GM12891 (cell line): ENCODE results near the gene IGSF6.
"Not testable (repeated sequence)": the region's sequence is repeated elsewhere in the genome, so short reads cannot be mapped to it uniquely, and the experiment has no call there.

Experiments
- DNase-seq: peaks from one replicate; pipeline ENCODE4 v3.0.0; 2011; ENCODE audit warnings: low spot score; ENCODE audit not compliant: insufficient read length
- FAIRE-seq: peaks from 2 replicates; lab custom pipeline; 2011; peaks lifted over from hg19 to GRCh38; lab: Jason Lieb, UNC
- PAX5 ChIP-seq: IDR thresholded peaks from 2 replicates; pipeline ENCODE4 v1.6.1; 2011; ENCODE audit warnings: low read length, moderate library complexity, mild to moderate bottlenecking; ENCODE audit not compliant: insufficient read depth, severe bottlenecking
- POLR2A ChIP-seq: IDR thresholded peaks from 2 replicates; pipeline ENCODE4 v1.6.1; 2011; ENCODE audit warnings: low read depth, low read length, control low read depth
- POLR2AphosphoS5 ChIP-seq: IDR thresholded peaks from 2 replicates; pipeline ENCODE4 v1.6.1; 2011; ENCODE audit warnings: low read depth, low read length, control low read depth
- POU2F2 ChIP-seq: IDR thresholded peaks from 2 replicates; pipeline ENCODE4 v1.6.1; 2011; ENCODE audit warnings: low read depth, mild to moderate bottlenecking, control low read depth, low read length, moderate library complexity
- SPI1 ChIP-seq: IDR thresholded peaks from 2 replicates; pipeline ENCODE4 v1.6.1; 2011; ENCODE audit warnings: low read depth, low read length, control low read depth
- TAF1 ChIP-seq: IDR thresholded peaks from 2 replicates; pipeline ENCODE4 v1.6.1; 2011; ENCODE audit warnings: low read depth, low read length, control low read depth

Gene IGSF6

GRCh38 chr16:21642861-21643260, 9.5 kb downstream of the IGSF6 start:
- no peak for TF ChIP-seq PAX5
- TF ChIP-seq TAF1, result no peak
- no peak for TF ChIP-seq POLR2AphosphoS5
- no peak for TF ChIP-seq SPI1
- TF ChIP-seq POLR2A, result no peak
- no peak for TF ChIP-seq POU2F2
- DNase-seq (no peak), FAIRE-seq (no peak)

DNA sequence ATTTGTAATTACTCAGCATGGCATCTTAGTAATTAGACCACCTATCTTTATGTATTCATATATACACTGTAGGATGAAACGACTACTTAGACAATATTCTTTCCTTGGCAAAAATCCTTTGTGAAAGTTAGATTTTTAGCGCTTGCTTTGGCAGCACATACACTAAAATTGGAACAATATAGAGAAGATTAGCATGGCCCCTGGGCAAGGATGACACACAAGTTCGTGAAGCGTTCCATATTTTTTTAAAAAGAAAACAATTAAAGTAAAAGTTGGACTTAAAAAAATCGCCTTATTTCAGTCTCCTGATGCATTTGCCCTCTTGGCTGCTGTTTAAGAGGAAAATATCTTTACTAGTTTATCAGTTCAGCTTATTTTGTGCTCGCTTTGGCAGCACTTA, 10.5 kb downstream of the IGSF6 start:
- FAIRE-seq, result no peak
- no peak for DNase-seq

GRCh38 chr16:21639493-21639892, 12.9 kb downstream of the IGSF6 start:
- TF ChIP-seq PAX5, result no peak
- TF ChIP-seq POLR2AphosphoS5, result no peak
- no peak for TF ChIP-seq POLR2A
- no peak for TF ChIP-seq POU2F2
- no peak for TF ChIP-seq TAF1
- no peak for TF ChIP-seq SPI1
- FAIRE-seq (no peak), DNase-seq (no peak)

More for the DNA sequence above, 10.5 kb downstream of the IGSF6 start:
- TF ChIP-seq POLR2A (no peak), POLR2AphosphoS5 (no peak), TAF1 (no peak), SPI1 (no peak), PAX5 (no peak), POU2F2 (no peak)

DNA sequence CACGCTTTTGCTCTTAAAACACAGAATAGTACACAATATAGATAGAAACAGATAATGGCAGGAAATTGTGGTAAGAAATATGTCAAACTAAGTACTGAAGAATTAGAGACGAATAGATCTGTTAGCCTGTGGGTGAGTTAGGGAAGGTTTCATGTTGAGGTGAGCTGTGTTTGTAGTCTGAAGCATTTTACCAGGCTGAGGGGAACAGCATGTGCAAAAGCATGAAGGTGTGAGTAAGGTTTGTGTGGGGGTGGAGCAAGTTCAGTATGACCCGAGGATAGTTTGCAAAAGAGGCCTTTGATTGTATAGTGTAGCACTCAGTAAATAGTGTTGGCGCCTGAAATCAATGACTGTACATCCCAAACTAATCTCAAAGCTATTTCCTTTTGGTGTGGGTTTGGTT, 13.8 kb downstream of the IGSF6 start:
- FAIRE-seq, result no peak
- no peak for DNase-seq
- TF ChIP-seq POLR2A (no peak), POLR2AphosphoS5 (no peak), SPI1 (no peak), PAX5 (no peak), TAF1 (no peak), POU2F2 (no peak)

DNA sequence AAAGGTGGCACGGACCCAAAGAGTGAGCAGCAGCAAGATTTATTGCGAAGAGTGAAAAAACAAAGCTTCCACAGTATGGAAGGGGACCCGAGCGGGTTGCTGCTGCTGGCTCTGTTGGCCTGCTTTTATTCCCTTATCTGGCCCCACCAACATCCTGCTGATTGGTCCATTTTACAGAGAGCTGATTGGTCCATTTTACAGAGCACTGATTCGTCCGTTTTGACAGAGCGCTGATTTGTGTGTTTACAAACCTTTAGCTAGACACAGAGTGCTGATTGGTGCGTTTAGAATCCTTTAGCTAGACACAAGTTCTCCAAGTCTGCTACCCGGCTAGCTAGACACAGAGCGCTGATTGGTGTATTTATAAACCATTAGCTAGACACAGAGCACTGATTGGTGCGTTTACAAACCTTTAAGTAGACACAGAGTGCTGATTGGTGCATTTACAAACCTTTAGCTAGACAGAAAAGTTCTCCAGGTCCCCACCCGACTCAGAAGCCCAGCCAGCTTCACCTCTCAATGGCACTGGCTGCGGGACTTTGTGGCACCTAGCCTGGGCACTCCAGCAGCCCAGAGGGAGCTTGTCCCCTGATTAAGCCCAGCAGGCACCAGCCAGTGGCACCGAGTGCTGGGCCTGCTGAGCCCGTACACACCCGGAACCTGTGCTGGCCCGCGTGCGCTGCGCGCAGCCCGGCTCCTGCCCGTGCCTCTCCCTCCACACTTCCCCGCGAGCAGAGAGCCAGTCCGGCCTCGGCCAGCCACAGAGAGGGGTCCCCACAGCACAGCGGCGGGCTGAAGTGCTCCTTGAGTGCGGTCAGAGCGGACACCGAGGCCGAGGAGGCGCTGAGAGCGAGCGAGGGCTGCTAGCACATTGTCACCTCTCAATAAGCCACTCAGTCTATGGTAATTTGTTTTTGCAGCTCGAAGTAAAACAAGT, 15.1 kb downstream of the IGSF6 start:
- no peak for DNase-seq
- FAIRE-seq, result no peak
- TF ChIP-seq POLR2AphosphoS5 (no peak), TAF1 (no peak), POLR2A (no peak), POU2F2 (no peak), SPI1 (no peak), PAX5 (no peak)

DNA sequence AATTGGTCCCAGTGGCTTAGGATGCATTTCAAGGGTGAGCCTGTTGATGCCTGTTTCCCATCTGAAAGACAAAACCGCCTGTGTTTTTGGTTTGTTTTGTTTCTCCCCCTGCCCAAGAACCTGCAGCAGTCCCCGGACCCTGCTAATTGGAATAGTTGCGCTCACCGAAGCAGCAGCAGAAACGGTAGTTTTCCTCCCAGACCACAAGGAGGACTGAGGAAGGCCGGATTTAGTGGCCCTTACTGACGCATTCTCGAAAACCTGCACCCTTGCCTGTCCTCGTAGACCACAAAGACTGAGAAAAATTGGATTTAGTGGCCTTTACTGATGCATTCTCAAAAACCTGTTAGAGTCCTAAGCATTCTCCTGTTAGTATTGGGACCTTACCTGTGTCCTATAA, 16.7 kb downstream of the IGSF6 start:
- DNase-seq, FAIRE-seq: not testable (repeated sequence)

- FAIRE-seq (no peak), DNase-seq (no peak)
- TF ChIP-seq PAX5 (no peak), POLR2A (no peak), TAF1 (no peak), POU2F2 (no peak), SPI1 (no peak), POLR2AphosphoS5 (no peak)
These were observed 18.2 kb downstream of the IGSF6 start for GRCh38 chr16:21634216-21634615.

DNA sequence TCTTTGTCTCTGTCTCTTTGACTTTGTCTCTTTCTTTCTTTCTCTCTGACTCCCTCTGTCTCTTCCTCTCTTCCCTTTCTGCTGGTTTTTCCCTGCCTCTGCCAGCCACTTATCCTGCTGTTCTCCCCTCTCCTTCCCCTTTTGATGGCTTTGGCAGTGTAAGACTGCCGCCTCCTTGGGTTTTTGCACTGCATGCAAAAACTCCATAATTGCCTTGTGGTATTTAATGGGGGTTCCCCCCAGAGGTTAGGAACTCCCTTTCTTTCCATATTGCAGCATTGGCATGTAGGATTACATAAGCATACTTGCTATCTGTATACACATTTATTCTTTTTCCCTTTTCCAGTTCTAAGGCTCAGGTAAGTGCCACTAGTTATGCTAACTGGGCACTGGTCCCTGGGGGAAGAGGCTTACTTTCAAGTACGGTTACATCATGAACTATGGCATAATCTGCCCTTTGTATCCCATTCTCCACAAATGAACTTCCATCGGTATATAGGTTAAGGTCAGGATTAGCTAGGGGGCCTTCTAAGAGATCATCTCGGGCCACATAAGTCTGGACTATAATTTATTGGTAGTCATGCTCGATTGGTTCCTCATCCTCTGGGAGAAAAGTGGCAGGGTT, 20.3 kb downstream of the IGSF6 start:
- not testable (repeated sequence) for FAIRE-seq, DNase-seq

DNA sequence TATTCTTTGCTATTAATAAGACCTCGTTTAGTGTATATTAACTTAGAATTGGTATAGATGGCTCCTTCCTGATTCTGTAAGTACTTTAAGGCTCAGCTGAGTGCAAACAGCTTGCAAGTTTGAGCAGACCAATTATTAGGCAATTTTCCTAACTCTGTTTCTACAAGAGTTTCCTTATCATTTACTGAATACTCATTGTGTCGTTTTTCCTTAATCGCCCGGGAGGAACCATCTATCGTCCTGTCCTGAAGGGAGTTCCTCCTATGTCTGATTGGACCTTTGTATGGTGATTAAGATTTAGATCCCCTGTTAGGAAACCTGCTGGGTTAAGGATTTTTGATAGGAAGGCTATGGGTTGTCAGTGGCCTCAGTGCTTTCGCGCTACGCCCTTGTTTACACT, 21.0 kb downstream of the IGSF6 start:
- not testable (repeated sequence) for FAIRE-seq, DNase-seq

DNA sequence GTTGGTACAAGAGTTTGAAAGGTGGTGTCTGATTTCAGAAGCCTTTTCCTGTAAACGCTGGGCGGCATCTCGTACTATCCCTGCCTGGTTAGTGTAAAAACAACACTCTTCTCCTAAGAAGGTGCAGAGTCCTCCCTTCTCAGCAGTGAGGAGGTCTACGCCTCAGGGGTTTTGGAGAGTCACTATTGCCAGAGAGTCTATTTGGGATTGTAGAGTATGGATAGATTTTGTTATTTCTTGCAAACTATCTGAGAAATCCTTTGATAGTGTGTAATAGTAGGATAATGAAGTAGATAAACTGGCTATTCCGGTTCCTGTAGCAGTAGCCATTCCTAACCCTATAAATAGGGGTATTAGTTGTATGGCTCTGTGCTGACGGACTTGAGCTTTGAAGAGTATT, 21.5 kb downstream of the IGSF6 start:
- not testable (repeated sequence) for FAIRE-seq, DNase-seq

GRCh38 chr16:21629616-21630539, 22.5 kb downstream of the IGSF6 start:
- DNase-seq, FAIRE-seq: not testable (repeated sequence)
